Measurements from ENCODE around the gene ATRIP.

The ATRIP gene

GRCh38 chr3:48414376-48415250 is 31.9 kb upstream of the ATRIP start:
- no peak overlapping the region for H3K23ac ChIP-seq (ENCODE audit: low read length in 2 of 2)
- no peaks in the 10 kb centered on the region for H3K4me1 ChIP-seq (ENCODE audit: control insufficient read depth, insufficient read depth, low read depth, low read length)
- no peak overlapping the region for H3K14ac ChIP-seq (ENCODE audit: low read length in 2 of 2)

DNA sequence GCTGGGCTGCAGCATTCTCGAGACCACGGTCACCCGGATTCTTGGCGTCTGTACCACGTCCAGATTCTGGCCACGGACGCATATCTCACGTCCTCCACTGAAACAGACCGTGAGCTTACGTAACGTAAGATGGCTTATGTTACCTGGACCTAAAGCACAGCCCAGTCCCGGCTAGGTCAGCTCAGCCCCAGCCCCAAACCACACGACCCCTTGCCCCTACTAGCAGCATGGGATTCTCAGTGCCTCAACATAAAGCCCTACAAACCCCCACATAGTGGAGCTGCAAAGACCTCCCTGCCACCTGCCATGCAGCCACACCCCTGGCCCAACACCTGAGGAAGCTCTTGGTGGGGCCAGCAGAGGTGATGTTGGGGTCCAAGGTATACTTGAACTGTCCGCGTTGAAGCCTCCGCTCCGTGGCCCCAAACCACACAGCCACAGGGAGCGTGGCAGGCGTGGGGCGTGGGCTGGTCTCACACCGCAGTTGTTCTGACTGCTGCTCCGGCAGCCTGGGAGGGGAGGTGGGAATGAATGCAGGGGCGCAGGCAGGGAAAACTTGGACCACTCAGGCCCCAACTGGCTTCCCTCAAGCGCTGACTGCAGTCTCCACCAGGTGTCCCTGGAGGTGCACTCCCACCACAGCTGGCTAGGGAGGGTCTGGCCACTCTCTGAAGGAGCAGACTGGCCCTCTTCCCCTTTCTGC is 31.1 kb upstream of the ATRIP start:
- 95% methylated on average over 22 of the region's 24 CpGs for WGBS
- no peak for DNase-seq
- H3K23ac ChIP-seq (ENCODE audit: low read length in 2 of 2) = no peak overlapping the region
- H2BK12ac ChIP-seq (ENCODE audit: low read length in 2 of 2) = no peak overlapping the region
- no peak overlapping the region for H3K18ac ChIP-seq (ENCODE audit: low read depth in 1 of 2, low read length in 2 of 2)
- no peak overlapping the region for H3K14ac ChIP-seq (ENCODE audit: low read length in 2 of 2)
- no peak overlapping the region for H2AFZ ChIP-seq (ENCODE audit: low read depth, low read length)
- H3K79me1 ChIP-seq (replicated peaks; ENCODE audit: low read length, poor library complexity, severe bottlenecking) = peaks cover 10% of the 10 kb centered on the region
- no peak overlapping the region for H3K27ac ChIP-seq (ENCODE audit: low read length, poor library complexity, severe bottlenecking)
- H3K9ac ChIP-seq (ENCODE audit: low read length) = no peak overlapping the region
- no peak overlapping the region for H2BK15ac ChIP-seq (ENCODE audit: low read depth, poor library complexity, severe bottlenecking)
- H3K36me3 ChIP-seq (ENCODE audit: control insufficient read depth in 1 of 2, insufficient read depth in 2 of 2, low read depth in 1 of 2, low read length in 2 of 2) = peaks cover 85 to 94% of the 10 kb centered on the region in 2 experiments
- H3K4ac ChIP-seq (ENCODE audit: low read depth in 1 of 2, low read length in 2 of 2) = no peak overlapping the region
- no peaks in the 10 kb centered on the region for H3K4me1 ChIP-seq (ENCODE audit: control insufficient read depth, insufficient read depth, low read depth, low read length)
- H3K27me3 ChIP-seq (ENCODE audit: control insufficient read depth in 1 of 2, insufficient read depth in 1 of 2, low read length in 2 of 2) = no peaks in the 10 kb centered on the region
- H2BK120ac ChIP-seq (ENCODE audit: low read depth, low read length) = no peak overlapping the region
- H2BK5ac ChIP-seq (ENCODE audit: low read depth, low read length, poor library complexity, severe bottlenecking) = no peak overlapping the region
- no peak overlapping the region for H3K4me2 ChIP-seq (ENCODE audit: low read length, poor library complexity, severe bottlenecking)
- H3K4me3 ChIP-seq (ENCODE audit: insufficient read depth in 1 of 2, low read depth in 1 of 2, low read length in 2 of 2) = no peak overlapping the region
- H3K9me3 ChIP-seq (ENCODE audit: control insufficient read depth, low read length) = no peaks in the 10 kb centered on the region
- H4K91ac ChIP-seq (ENCODE audit: low read length) = no peak overlapping the region
- H2AK5ac ChIP-seq (ENCODE audit: low read length, severe bottlenecking) = no peak overlapping the region
- H4K8ac ChIP-seq (ENCODE audit: low read length) = no peak overlapping the region

More at GRCh38 chr3:48414376-48415250, 31.9 kb upstream of the ATRIP start:
- Histone ChIP-seq H2BK15ac (ENCODE audit: low read depth, poor library complexity, severe bottlenecking) (no peak overlapping the region), H2BK12ac (ENCODE audit: low read length in 2 of 2) (no peak overlapping the region), H4K8ac (ENCODE audit: low read length) (no peak overlapping the region), H3K4me2 (ENCODE audit: low read length, poor library complexity, severe bottlenecking) (no peak overlapping the region), H3K27me3 (ENCODE audit: control insufficient read depth in 1 of 2, insufficient read depth in 1 of 2, low read length in 2 of 2) (no peaks in the 10 kb centered on the region), H3K4me3 (ENCODE audit: insufficient read depth in 1 of 2, low read depth in 1 of 2, low read length in 2 of 2) (no peak overlapping the region), H3K18ac (ENCODE audit: low read depth in 1 of 2, low read length in 2 of 2) (no peak overlapping the region), H2AFZ (ENCODE audit: low read depth, low read length) (no peak overlapping the region), H2AK5ac (ENCODE audit: low read length, severe bottlenecking) (no peak overlapping the region), H3K9ac (ENCODE audit: low read length) (no peak overlapping the region), H3K36me3 (ENCODE audit: control insufficient read depth in 1 of 2, insufficient read depth in 2 of 2, low read depth in 1 of 2, low read length in 2 of 2) (peaks cover 90 to 94% of the 10 kb centered on the region in 2 experiments), H2BK5ac (ENCODE audit: low read depth, low read length, poor library complexity, severe bottlenecking) (no peak overlapping the region), H3K4ac (ENCODE audit: low read depth in 1 of 2, low read length in 2 of 2) (no peak overlapping the region), H3K79me1 (replicated peaks; ENCODE audit: low read length, poor library complexity, severe bottlenecking) (peaks cover 6% of the 10 kb centered on the region), H4K91ac (ENCODE audit: low read length) (no peak overlapping the region), H3K9me3 (ENCODE audit: control insufficient read depth, low read length) (no peaks in the 10 kb centered on the region), H2BK120ac (ENCODE audit: low read depth, low read length) (no peak overlapping the region), H3K27ac (ENCODE audit: low read length, poor library complexity, severe bottlenecking) (no peak overlapping the region)
- WGBS = 96% methylated on average over 25 of the region's 25 CpGs
- no peak for DNase-seq

GRCh38 chr3:48416091-48416505 is 30.4 kb upstream of the ATRIP start:
- H2BK5ac ChIP-seq (ENCODE audit: low read depth, low read length, poor library complexity, severe bottlenecking) = no peak overlapping the region
- no peak overlapping the region for H3K27ac ChIP-seq (ENCODE audit: low read length, poor library complexity, severe bottlenecking)
- H3K4me2 ChIP-seq (ENCODE audit: low read length, poor library complexity, severe bottlenecking) = no peak overlapping the region
- no peak overlapping the region for H2BK15ac ChIP-seq (ENCODE audit: low read depth, poor library complexity, severe bottlenecking)
- H3K14ac ChIP-seq (ENCODE audit: low read length in 2 of 2) = no peak overlapping the region
- no peak overlapping the region for H3K23ac ChIP-seq (ENCODE audit: low read length in 2 of 2)
- no peak overlapping the region for H2BK12ac ChIP-seq (ENCODE audit: low read length in 2 of 2)
- WGBS = 96% methylated on average over 14 of the region's 14 CpGs
- no peaks in the 10 kb centered on the region for H3K27me3 ChIP-seq (ENCODE audit: control insufficient read depth in 1 of 2, insufficient read depth in 1 of 2, low read length in 2 of 2)
- H3K9ac ChIP-seq (ENCODE audit: low read length) = no peak overlapping the region
- H3K79me1 ChIP-seq (replicated peaks; ENCODE audit: low read length, poor library complexity, severe bottlenecking) = peaks cover 16% of the 10 kb centered on the region
- no peak overlapping the region for H4K8ac ChIP-seq (ENCODE audit: low read length)
- H3K4me3 ChIP-seq (ENCODE audit: insufficient read depth in 1 of 2, low read depth in 1 of 2, low read length in 2 of 2) = no peak overlapping the region
- H4K91ac ChIP-seq (ENCODE audit: low read length) = no peak overlapping the region
- no peak overlapping the region for H2AK5ac ChIP-seq (ENCODE audit: low read length, severe bottlenecking)
- no peak for DNase-seq
- H2AFZ ChIP-seq (ENCODE audit: low read depth, low read length) = no peak overlapping the region
- no peak overlapping the region for H3K4ac ChIP-seq (ENCODE audit: low read depth in 1 of 2, low read length in 2 of 2)
- H3K18ac ChIP-seq (ENCODE audit: low read depth in 1 of 2, low read length in 2 of 2) = no peak overlapping the region
- peaks cover 78 to 94% of the 10 kb centered on the region in 2 experiments for H3K36me3 ChIP-seq (ENCODE audit: control insufficient read depth in 1 of 2, insufficient read depth in 2 of 2, low read depth in 1 of 2, low read length in 2 of 2)
- H2BK120ac ChIP-seq (ENCODE audit: low read depth, low read length) = no peak overlapping the region
- no peaks in the 10 kb centered on the region for H3K9me3 ChIP-seq (ENCODE audit: control insufficient read depth, low read length)
- no peaks in the 10 kb centered on the region for H3K4me1 ChIP-seq (ENCODE audit: control insufficient read depth, insufficient read depth, low read depth, low read length)

- Histone ChIP-seq H3K27ac (ENCODE audit: low read length, poor library complexity, severe bottlenecking) (no peak overlapping the region), H3K4me3 (ENCODE audit: insufficient read depth in 1 of 2, low read depth in 1 of 2, low read length in 2 of 2) (no peak overlapping the region), H3K9ac (ENCODE audit: low read length) (no peak overlapping the region), H3K9me3 (ENCODE audit: control insufficient read depth, low read length) (no peaks in the 10 kb centered on the region), H2AFZ (ENCODE audit: low read depth, low read length) (no peak overlapping the region), H2BK120ac (ENCODE audit: low read depth, low read length) (no peak overlapping the region), H3K27me3 (ENCODE audit: control insufficient read depth in 1 of 2, insufficient read depth in 1 of 2, low read length in 2 of 2) (no peaks in the 10 kb centered on the region), H4K8ac (ENCODE audit: low read length) (no peak overlapping the region), H4K91ac (ENCODE audit: low read length) (no peak overlapping the region), H3K14ac (ENCODE audit: low read length in 2 of 2) (no peak overlapping the region), H3K4me1 (ENCODE audit: control insufficient read depth, insufficient read depth, low read depth, low read length) (no peaks in the 10 kb centered on the region), H2AK5ac (ENCODE audit: low read length, severe bottlenecking) (no peak overlapping the region), H2BK5ac (ENCODE audit: low read depth, low read length, poor library complexity, severe bottlenecking) (no peak overlapping the region), H3K36me3 (ENCODE audit: control insufficient read depth in 1 of 2, insufficient read depth in 2 of 2, low read depth in 1 of 2, low read length in 2 of 2) (peaks cover 73 to 93% of the 10 kb centered on the region in 2 experiments), H3K23ac (ENCODE audit: low read length in 2 of 2) (no peak overlapping the region), H2BK15ac (ENCODE audit: low read depth, poor library complexity, severe bottlenecking) (no peak overlapping the region), H2BK12ac (ENCODE audit: low read length in 2 of 2) (no peak overlapping the region), H3K18ac (ENCODE audit: low read depth in 1 of 2, low read length in 2 of 2) (no peak overlapping the region), H3K4ac (ENCODE audit: low read depth in 1 of 2, low read length in 2 of 2) (no peak overlapping the region), H3K79me1 (replicated peaks; ENCODE audit: low read length, poor library complexity, severe bottlenecking) (peaks cover 21% of the 10 kb centered on the region), H3K4me2 (ENCODE audit: low read length, poor library complexity, severe bottlenecking) (no peak overlapping the region)
- WGBS = 95% methylated on average over 4 of the region's 4 CpGs
- no peak for DNase-seq
These were observed 30.0 kb upstream of the ATRIP start for GRCh38 chr3:48416546-48416945.
